ENCODE results near the gene SLC8B1. TPM values are rescaled to one million over a fixed set of nuclear protein-coding genes. Genes with fewer than 3 reads are reported as not detected.

Gene SLC8B1
- 14.7 and 27.1 TPM in 2 replicates for total RNA-seq

DNA sequence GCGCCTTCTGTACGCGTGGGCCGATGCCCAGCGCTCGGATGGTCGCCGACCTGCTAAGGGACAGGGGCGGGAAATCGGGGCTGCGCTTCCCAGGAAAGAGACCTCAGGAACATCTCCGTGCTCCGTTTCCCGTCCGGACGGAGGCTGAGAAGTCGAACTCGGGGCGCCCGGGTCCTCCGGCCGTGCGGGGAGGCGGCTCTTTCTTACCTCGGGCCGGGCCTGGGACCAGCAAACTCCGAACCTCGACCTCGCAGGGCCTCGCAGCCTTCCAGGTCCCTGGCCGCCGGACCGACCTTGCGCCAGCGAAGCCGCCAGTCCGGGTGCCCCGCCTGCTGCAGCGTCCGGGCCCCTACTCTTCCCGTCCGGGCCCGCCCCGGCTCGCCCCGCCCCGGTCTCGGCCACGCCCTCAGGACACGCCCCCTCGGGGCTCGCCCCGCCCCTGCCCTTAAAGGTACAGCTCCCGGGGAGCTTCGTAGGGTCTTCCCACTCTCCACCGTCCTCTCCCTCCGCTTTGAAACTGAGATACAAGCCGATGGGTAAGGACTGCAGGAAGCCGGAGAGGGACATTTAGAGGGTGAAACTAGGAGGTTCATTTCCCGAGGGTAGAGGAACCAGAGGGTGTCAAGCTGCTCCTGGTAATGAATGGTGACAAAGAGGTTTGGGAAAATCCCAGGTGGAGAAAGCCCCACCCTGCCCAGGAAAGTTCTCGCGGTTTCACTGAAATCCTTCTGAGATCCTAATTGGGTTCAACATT, at the start of gene SLC8B1:
TSS of gene SLC8B1 (minus strand) at position 324 of the 754 bp plus-strand sequence. CDS start 2,231 bp downstream, outside the sequence.

DNA sequence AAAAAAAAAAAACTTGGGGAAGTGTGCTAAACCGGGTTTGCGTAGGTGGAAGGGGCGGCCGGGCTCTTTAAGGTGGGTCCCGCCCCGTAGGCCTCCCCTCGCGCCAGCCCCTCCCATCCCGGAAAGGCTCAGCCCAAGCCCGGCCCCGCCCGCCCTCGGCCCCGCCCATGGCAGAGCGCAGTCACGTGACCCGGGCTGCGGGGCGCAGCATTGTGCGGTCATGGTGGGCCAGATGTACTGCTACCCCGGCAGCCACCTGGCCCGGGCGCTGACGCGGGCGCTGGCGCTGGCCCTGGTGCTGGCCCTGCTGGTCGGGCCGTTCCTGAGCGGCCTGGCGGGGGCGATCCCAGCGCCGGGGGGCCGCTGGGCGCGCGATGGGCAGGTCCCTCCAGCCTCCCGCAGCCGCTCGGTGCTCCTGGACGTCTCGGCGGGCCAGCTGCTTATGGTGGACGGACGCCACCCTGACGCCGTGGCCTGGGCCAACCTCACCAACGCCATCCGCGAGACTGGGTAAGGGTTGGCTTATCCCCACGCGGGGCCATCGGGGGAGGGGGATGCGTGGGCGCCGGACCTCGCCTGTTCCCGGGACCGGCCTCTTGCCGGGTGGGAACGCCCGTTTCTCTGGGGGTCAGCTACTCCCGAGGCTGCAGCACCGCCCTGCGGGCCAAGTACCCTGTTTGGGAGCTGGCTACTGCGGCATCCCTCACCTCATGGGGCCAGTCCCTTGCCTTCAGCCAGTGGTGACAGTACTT, 23.6 kb upstream of the SLC8B1 start, which contains the start of gene PLBD2:
TSS of gene PLBD2 (plus strand) at position 207 of the 752 bp plus-strand sequence. CDS start at position 221, 14 bp downstream.

Other genes starting within 250 kb of the SLC8B1 start
- 0.68 and 1.8 TPM in 2 replicates for gene RASAL1, start 199.3 kb downstream of the SLC8B1 start, total RNA-seq
- not detected in 2 replicates for gene CFAP73, start 185.4 kb downstream of the SLC8B1 start, total RNA-seq
- 41.0 and 46.9 TPM in 2 replicates for gene DDX54, start 149.6 kb downstream of the SLC8B1 start, total RNA-seq
- 18.5 and 30.8 TPM in 2 replicates for gene RITA1, start 149.4 kb downstream of the SLC8B1 start, total RNA-seq
- 7.9 and 32.4 TPM in 2 replicates for gene TPCN1, start 113.6 kb downstream of the SLC8B1 start, total RNA-seq
- gene PLBD2, start 23.5 kb upstream of the SLC8B1 start, total RNA-seq = 8.5 and 37.7 TPM in 2 replicates
- gene SDS, start 68.8 kb upstream of the SLC8B1 start, total RNA-seq = not detected in 2 replicates
- gene SDSL, start 87.3 kb upstream of the SLC8B1 start, total RNA-seq = 7.4 and 9.6 TPM in 2 replicates
- under 0.01 and 0.34 TPM in 2 replicates for gene LHX5, start 136.8 kb upstream of the SLC8B1 start, total RNA-seq